Natural killer cell (primary cell): Measurements from ENCODE around the gene UBE2D2. TPM values are rescaled to one million over a fixed set of nuclear protein-coding genes. Genes with fewer than 3 reads are reported as not detected.

Experiments
- ATAC-seq, 3 donors: fragments of 150-1000 bp in 2 of 3; fragments of 200-7000 bp in 1 of 3; cut with Tn5 transposase; 1 replicate in 1 of 3; 2 replicates in 2 of 3; pipeline ENCODE4 v1.10.0; 2021; ENCODE audit warnings: mild to moderate bottlenecking in 2 of 3, moderate library complexity in 2 of 3
- DNase-seq, 2 donors: peaks; one replicate each; pipeline versions ENCODE4 v3.0.0 to v3.0.0-alpha.2; 2013 to 2021; ENCODE audit warnings: mixed read lengths in 1 of 2
- H3K27ac ChIP-seq: one replicate; pipeline ENCODE4 v1.5.1; 2013; ENCODE audit warnings: mild to moderate bottlenecking, low read length
- H3K27me3 ChIP-seq: one replicate; pipeline ENCODE4 v1.6.1; 2013; ENCODE audit warnings: low read length; ENCODE audit not compliant: control insufficient read depth, insufficient read depth
- H3K36me3 ChIP-seq: one replicate; pipeline ENCODE4 v1.6.1; 2013; ENCODE audit warnings: low read length; ENCODE audit not compliant: control insufficient read depth, insufficient read depth
- H3K4me1 ChIP-seq: one replicate; pipeline ENCODE4 v1.6.1; 2013; ENCODE audit warnings: low read length; ENCODE audit not compliant: control insufficient read depth, insufficient read depth
- H3K4me3 ChIP-seq: one replicate; pipeline ENCODE4 v1.5.1; 2013; ENCODE audit warnings: low read length
- H3K9me3 ChIP-seq: one replicate; pipeline ENCODE4 v1.6.1; 2013; ENCODE audit warnings: low read length; ENCODE audit not compliant: control insufficient read depth, insufficient read depth
- H3K27ac Mint-ChIP-seq, 2 donors: one replicate each; pipeline ENCODE4 v1.8.0; 2022; ENCODE audit warnings: mild to moderate bottlenecking in 2 of 2, mixed read lengths in 2 of 2, moderate library complexity in 1 of 2
- H3K27me3 Mint-ChIP-seq, 2 donors: one replicate each; pipeline ENCODE4 v1.8.0; 2022; ENCODE audit warnings: low read depth in 2 of 2, mixed read lengths in 2 of 2
- H3K36me3 Mint-ChIP-seq: one replicate; pipeline ENCODE4 v1.8.0; 2022; ENCODE audit warnings: mixed read lengths
- H3K4me1 Mint-ChIP-seq, 2 donors: one replicate each; pipeline ENCODE4 v1.8.0; 2022; ENCODE audit warnings: mixed read lengths in 2 of 2
- H3K4me3 Mint-ChIP-seq: one replicate; pipeline ENCODE4 v1.8.0; 2022; ENCODE audit warnings: mild to moderate bottlenecking, moderate library complexity, mixed read lengths
- H3K9me3 Mint-ChIP-seq, 2 donors: one replicate each; pipeline ENCODE4 v1.8.0; 2022; ENCODE audit warnings: mixed read lengths in 2 of 2
- CTCF ChIP-seq: fragments of 200-600 bp; IDR thresholded peaks from one replicate; pipeline ENCODE4 v1.8.0; 2022; ENCODE audit warnings: antibody characterized with exemption
- WGBS: methylation state at CpG from one replicate; pipeline ENCODE4 v1.1.7; 2013; ENCODE audit warnings: missing lambda C conversion rate; ENCODE audit not compliant: insufficient coverage; 5-methylcytosine and 5-hydroxymethylcytosine counted together
- intact Hi-C: fragments of 100-400 bp; cut with micrococcal nuclease; formaldehyde crosslinking; loops from one replicate; pipeline ENCODE4 v1.14.2; 2022
- total RNA-seq, 4 donors: library from RNA; stranded (reverse); fragments of 120-200 nt in 1 of 4; gene quantifications; one replicate each; pipeline versions ENCODE4 v1.2.3 to v1.2.4, GENCODE V29; 2013 to 2022

The UBE2D2 gene
- total RNA-seq, 3 donors from 2014 or later (not counting 1 experiment from before 2014, with no cell fraction given) = 127 to 139 (median 131) TPM

- H3K4me3 Mint-ChIP-seq = no peak overlapping the region
- WGBS = 79% methylated on average over 2 of the region's 2 CpGs
- Histone ChIP-seq H3K4me1 (peaks cover 53% of the 10 kb centered on the region), H3K9me3 (no peaks in the 10 kb centered on the region), H3K36me3 (peaks cover 13% of the 10 kb centered on the region), H3K27me3 (no peaks in the 10 kb centered on the region), H3K4me3 (no peak overlapping the region), H3K27ac (no peak overlapping the region)
- ATAC-seq = no peak
- H3K9me3 Mint-ChIP-seq = no peaks in the 10 kb centered on the region
- no peaks in the 10 kb centered on the region for H3K36me3 Mint-ChIP-seq
- H3K4me1 Mint-ChIP-seq = peaks cover 38 to 50% of the 10 kb centered on the region in 2 donors
- no peaks in the 10 kb centered on the region for H3K27me3 Mint-ChIP-seq
- intact Hi-C loops = loop anchor here (10.0 kb wide), 1 partner anchor 211 kb away; no protein-coding TSS in a partner anchor
- peak overlapping the region; percentile 1 to 98 for H3K27ac Mint-ChIP-seq
- DNase-seq = no peak
- TF ChIP-seq CTCF = no peak
These were observed 72.8 kb downstream of the UBE2D2 start for GRCh38 chr5:139634028-139634325.

GRCh38 chr5:139634541-139634940 lies 73.4 kb downstream of the UBE2D2 start:
- H3K36me3 ChIP-seq = peaks cover 7% of the 10 kb centered on the region
- Mint-ChIP-seq H3K27me3 (no peaks in the 10 kb centered on the region), H3K27ac (peak overlapping the region; percentile 98), H3K4me3 (no peak overlapping the region), H3K36me3 (no peaks in the 10 kb centered on the region), H3K9me3 (no peaks in the 10 kb centered on the region), H3K4me1 (peaks cover 44 to 52% of the 10 kb centered on the region in 2 donors)
- ATAC-seq (no peak), DNase-seq (no peak)
- H3K4me1 ChIP-seq = peaks cover 57% of the 10 kb centered on the region
- no peak overlapping the region for H3K4me3 ChIP-seq
- no peak overlapping the region for H3K27ac ChIP-seq
- WGBS = 93% methylated on average over 3 of the region's 3 CpGs
- TF ChIP-seq CTCF = no peak
- intact Hi-C loops = loop anchor here (10.0 kb wide), 1 partner anchor 210 kb away; no protein-coding TSS in a partner anchor
- H3K9me3 ChIP-seq = no peaks in the 10 kb centered on the region
- no peaks in the 10 kb centered on the region for H3K27me3 ChIP-seq

- Mint-ChIP-seq H3K4me3 (peak overlapping the region; percentile 80), H3K27me3 (no peaks in the 10 kb centered on the region), H3K27ac (peak overlapping the region; percentile 98), H3K36me3 (no peaks in the 10 kb centered on the region), H3K9me3 (no peaks in the 10 kb centered on the region), H3K4me1 (peaks cover 44 to 55% of the 10 kb centered on the region in 2 donors)
- peaks cover 4% of the 10 kb centered on the region for H3K36me3 ChIP-seq
- TF ChIP-seq CTCF = no peak
- H3K9me3 ChIP-seq = no peaks in the 10 kb centered on the region
- H3K27me3 ChIP-seq = no peaks in the 10 kb centered on the region
- intact Hi-C loops = loop anchor here (10.0 kb wide), 1 partner anchor 210 kb away; no protein-coding TSS in a partner anchor
- DNase-seq (no peak), ATAC-seq (no peak)
- H3K4me1 ChIP-seq = peaks cover 63% of the 10 kb centered on the region
- 44% methylated on average over 1 of the region's 1 CpG for WGBS
- H3K4me3 ChIP-seq = no peak overlapping the region
- peak overlapping the region; percentile 91 for H3K27ac ChIP-seq
These were observed 74.1 kb downstream of the UBE2D2 start for GRCh38 chr5:139635191-139635590.

- intact Hi-C loops = loop anchor here (1.0 to 10.0 kb wide), 2 partner anchors 112 to 209 kb away; no protein-coding TSS in a partner anchor
- ATAC-seq = peak in 2 of 3 donors; percentile 6 to 16
- peak in 1 of 2 donors; percentile 67 for DNase-seq
These were observed 74.6 kb downstream of the UBE2D2 start for GRCh38 chr5:139635606-139636206.

More at GRCh38 chr5:139635606-139636206, 74.6 kb downstream of the UBE2D2 start:
- H3K4me3 ChIP-seq = no peak overlapping the region
- H3K27ac Mint-ChIP-seq = peak overlapping the region; percentile 98
- peak; percentile 48 for TF ChIP-seq CTCF
- no peaks in the 10 kb centered on the region for H3K9me3 Mint-ChIP-seq
- no peaks in the 10 kb centered on the region for H3K36me3 Mint-ChIP-seq
- no peaks in the 10 kb centered on the region for H3K27me3 ChIP-seq
- peaks cover 4% of the 10 kb centered on the region for H3K36me3 ChIP-seq
- no peaks in the 10 kb centered on the region for H3K9me3 ChIP-seq
- peaks cover 44 to 55% of the 10 kb centered on the region in 2 donors for H3K4me1 Mint-ChIP-seq
- H3K27me3 Mint-ChIP-seq = no peaks in the 10 kb centered on the region
- peak overlapping the region; percentile 91 for H3K27ac ChIP-seq
- H3K4me1 ChIP-seq = peaks cover 65% of the 10 kb centered on the region
- peak overlapping the region; percentile 80 for H3K4me3 Mint-ChIP-seq
